ENCODE data around the gene MPZL1. TPM values are rescaled to one million over a fixed set of nuclear protein-coding genes. Genes with fewer than 3 reads are reported as not detected.

The MPZL1 gene
- total and polyA plus RNA-seq, 2 of the 13 experiments (the other 11 are each of a cell fraction or from before 2014, with no cell fraction given), result 38.0 to 68.7 TPM

DNA sequence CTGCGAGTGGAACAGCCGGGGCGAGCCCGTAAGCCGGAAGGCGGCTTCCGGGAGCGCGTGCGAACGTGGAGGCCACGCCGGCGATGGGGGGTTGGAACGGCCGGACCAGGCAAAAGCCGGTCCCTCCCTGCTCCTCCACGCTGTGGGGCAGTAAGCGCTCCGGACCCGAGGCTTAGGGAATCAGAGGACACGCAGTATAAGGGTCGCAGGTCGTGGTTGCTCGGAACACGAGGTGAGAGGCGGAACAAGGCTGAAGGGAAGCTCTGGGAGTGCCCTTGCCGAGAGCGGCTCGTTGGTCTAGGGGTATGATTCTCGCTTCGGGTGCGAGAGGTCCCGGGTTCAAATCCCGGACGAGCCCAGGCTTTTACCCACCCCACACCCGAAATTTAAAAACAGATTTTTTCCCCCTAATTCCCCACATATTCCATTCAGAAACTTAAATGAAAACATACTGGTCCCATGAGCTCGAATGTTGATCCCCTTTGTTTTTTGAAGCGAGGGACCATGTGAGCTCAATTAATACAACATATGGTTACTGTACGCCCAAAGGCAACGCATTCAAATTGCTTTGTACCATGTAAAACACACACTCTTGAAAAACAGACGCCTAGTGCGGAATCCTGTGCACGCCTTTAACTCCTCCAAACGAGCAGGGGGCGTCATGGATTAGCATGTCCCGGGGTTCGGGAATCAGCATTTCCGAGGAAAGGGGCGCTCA is 7.2 kb upstream of the MPZL1 start (continued):
- TF ChIP-seq REL (CRISPR knock-in tag; conservative IDR thresholded peaks at IDR 0.05) (peak; percentile 95), GPBP1L1 (CRISPR knock-in tag; IDR thresholded peaks at IDR 0.05) (no peak), PITX1 (CRISPR knock-in tag; IDR thresholded peaks at IDR 0.05) (peak; percentile 68), TFDP2 (CRISPR knock-in tag; IDR thresholded peaks at IDR 0.05) (peak; percentile 76), SYNCRIP (IDR thresholded peaks at IDR 0.05; ENCODE audit: insufficient read depth, low read depth, low read length) (no peak), ZNF34 (CRISPR knock-in tag; IDR thresholded peaks at IDR 0.05; ENCODE audit: borderline replicate concordance) (no peak; the same call in 1 of the 2 replicates), ZMAT3 (CRISPR knock-in tag; conservative IDR thresholded peaks at IDR 0.05) (peak; percentile 85), ZNF577 (CRISPR knock-in tag; IDR thresholded peaks at IDR 0.05; ENCODE audit: borderline replicate concordance, low read depth) (peak; percentile 77; the same call in 1 of the 2 replicates), MIER2 (CRISPR knock-in tag; IDR thresholded peaks at IDR 0.05) (peak; percentile 37; the same call in 1 of the 2 replicates), ZNF317 (CRISPR knock-in tag; IDR thresholded peaks at IDR 0.05) (0 out of 2 replicates have a peak, but pooled peaks have one; percentile 27), TBP (CRISPR knock-in tag; IDR thresholded peaks at IDR 0.05) (0 out of 2 replicates have a peak, but pooled peaks have one; percentile 45), FOXJ3 (CRISPR knock-in tag; IDR thresholded peaks at IDR 0.05; ENCODE audit: borderline replicate concordance) (no peak; the same call in 1 of the 2 replicates), KDM4B (CRISPR knock-in tag; IDR thresholded peaks at IDR 0.05) (no peak), KLF6 (CRISPR knock-in tag; IDR thresholded peaks at IDR 0.05) (peak; percentile 64; the same call in 1 of the 2 replicates), HCFC1 (IDR thresholded peaks at IDR 0.05; ENCODE audit: low read depth, low read length) (no peak), ZBTB38 (CRISPR knock-in tag; IDR thresholded peaks at IDR 0.05) (0 out of 2 replicates have a peak, but pooled peaks have one; percentile 52)
- TF ChIP-seq, protein P1, sequence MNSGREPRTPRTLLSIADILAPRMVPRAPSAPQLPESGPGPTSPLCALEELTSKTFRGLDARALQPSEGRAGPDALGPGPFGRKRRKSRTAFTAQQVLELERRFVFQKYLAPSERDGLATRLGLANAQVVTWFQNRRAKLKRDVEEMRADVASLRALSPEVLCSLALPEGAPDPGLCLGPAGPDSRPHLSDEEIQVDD (CRISPR knock-in tag; IDR thresholded peaks at IDR 0.05; ENCODE audit: borderline replicate concordance), result peak; percentile 47; the same call in 1 of the 2 replicates
- TF ChIP-seq, protein P2, sequence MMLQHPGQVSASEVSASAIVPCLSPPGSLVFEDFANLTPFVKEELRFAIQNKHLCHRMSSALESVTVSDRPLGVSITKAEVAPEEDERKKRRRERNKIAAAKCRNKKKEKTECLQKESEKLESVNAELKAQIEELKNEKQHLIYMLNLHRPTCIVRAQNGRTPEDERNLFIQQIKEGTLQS (CRISPR knock-in tag; IDR thresholded peaks at IDR 0.05), result peak; percentile 21; the same call in 1 of the 2 replicates
- TF ChIP-seq, protein P3, sequence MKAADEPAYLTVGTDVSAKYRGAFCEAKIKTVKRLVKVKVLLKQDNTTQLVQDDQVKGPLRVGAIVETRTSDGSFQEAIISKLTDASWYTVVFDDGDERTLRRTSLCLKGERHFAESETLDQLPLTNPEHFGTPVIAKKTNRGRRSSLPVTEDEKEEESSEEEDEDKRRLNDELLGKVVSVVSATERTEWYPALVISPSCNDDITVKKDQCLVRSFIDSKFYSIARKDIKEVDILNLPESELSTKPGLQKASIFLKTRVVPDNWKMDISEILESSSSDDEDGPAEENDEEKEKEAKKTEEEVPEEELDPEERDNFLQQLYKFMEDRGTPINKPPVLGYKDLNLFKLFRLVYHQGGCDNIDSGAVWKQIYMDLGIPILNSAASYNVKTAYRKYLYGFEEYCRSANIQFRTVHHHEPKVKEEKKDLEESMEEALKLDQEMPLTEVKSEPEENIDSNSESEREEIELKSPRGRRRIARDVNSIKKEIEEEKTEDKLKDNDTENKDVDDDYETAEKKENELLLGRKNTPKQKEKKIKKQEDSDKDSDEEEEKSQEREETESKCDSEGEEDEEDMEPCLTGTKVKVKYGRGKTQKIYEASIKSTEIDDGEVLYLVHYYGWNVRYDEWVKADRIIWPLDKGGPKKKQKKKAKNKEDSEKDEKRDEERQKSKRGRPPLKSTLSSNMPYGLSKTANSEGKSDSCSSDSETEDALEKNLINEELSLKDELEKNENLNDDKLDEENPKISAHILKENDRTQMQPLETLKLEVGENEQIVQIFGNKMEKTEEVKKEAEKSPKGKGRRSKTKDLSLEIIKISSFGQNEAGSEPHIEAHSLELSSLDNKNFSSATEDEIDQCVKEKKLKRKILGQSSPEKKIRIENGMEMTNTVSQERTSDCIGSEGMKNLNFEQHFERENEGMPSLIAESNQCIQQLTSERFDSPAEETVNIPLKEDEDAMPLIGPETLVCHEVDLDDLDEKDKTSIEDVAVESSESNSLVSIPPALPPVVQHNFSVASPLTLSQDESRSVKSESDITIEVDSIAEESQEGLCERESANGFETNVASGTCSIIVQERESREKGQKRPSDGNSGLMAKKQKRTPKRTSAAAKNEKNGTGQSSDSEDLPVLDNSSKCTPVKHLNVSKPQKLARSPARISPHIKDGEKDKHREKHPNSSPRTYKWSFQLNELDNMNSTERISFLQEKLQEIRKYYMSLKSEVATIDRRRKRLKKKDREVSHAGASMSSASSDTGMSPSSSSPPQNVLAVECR (CRISPR knock-in tag; IDR thresholded peaks at IDR 0.05; ENCODE audit: borderline replicate concordance), result peak; percentile 89
- TF ChIP-seq, protein P4, sequence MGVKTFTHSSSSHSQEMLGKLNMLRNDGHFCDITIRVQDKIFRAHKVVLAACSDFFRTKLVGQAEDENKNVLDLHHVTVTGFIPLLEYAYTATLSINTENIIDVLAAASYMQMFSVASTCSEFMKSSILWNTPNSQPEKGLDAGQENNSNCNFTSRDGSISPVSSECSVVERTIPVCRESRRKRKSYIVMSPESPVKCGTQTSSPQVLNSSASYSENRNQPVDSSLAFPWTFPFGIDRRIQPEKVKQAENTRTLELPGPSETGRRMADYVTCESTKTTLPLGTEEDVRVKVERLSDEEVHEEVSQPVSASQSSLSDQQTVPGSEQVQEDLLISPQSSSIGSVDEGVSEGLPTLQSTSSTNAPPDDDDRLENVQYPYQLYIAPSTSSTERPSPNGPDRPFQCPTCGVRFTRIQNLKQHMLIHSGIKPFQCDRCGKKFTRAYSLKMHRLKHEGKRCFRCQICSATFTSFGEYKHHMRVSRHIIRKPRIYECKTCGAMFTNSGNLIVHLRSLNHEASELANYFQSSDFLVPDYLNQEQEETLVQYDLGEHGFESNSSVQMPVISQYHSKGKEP (CRISPR knock-in tag; IDR thresholded peaks at IDR 0.05), result no peak
